ENCODE data around the gene MTA2.
"Not testable (repeated sequence)": the region's sequence is repeated elsewhere in the genome, so short reads cannot be mapped to it uniquely, and the experiment has no call there.

MTA2 gene

GRCh38 chr11:62592146-62592815 lies 9.4 kb downstream of the MTA2 start:
- no peak for DNase-seq

- peak; percentile 98 for DNase-seq
These were observed 10.1 kb downstream of the MTA2 start, which contains the start of gene TUT1 for GRCh38 chr11:62591448-62592145. Gene TUT1 (minus strand): TSS chr11:62591523. CDS start chr11:62591485, 38 bp downstream.

GRCh38 chr11:62588966-62589637 lies 12.6 kb downstream of the MTA2 start:
- no peak for DNase-seq

GRCh38 chr11:62585356-62585755 lies 16.3 kb downstream of the MTA2 start:
- DNase-seq = not testable (repeated sequence)

DNA sequence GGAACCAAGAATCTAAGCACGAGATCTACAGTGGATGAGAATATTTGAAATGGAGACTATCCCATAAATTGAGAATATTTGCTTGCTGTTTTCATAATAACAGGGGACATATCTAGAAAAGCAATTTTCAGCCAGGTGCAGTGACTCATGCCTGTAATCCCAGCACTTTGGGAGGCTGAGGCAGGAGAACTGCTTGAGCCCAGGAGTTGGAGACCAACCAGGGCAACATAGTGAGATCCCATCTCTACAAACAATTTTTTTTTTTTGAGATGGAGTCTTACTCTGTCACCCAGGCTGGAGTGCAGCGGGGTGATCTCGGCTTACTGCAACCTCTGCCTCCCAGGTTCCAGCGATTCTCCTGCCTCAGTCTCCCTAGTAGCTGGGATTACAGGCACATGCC lies 19.9 kb downstream of the MTA2 start:
- DNase-seq = not testable (repeated sequence)

DNA sequence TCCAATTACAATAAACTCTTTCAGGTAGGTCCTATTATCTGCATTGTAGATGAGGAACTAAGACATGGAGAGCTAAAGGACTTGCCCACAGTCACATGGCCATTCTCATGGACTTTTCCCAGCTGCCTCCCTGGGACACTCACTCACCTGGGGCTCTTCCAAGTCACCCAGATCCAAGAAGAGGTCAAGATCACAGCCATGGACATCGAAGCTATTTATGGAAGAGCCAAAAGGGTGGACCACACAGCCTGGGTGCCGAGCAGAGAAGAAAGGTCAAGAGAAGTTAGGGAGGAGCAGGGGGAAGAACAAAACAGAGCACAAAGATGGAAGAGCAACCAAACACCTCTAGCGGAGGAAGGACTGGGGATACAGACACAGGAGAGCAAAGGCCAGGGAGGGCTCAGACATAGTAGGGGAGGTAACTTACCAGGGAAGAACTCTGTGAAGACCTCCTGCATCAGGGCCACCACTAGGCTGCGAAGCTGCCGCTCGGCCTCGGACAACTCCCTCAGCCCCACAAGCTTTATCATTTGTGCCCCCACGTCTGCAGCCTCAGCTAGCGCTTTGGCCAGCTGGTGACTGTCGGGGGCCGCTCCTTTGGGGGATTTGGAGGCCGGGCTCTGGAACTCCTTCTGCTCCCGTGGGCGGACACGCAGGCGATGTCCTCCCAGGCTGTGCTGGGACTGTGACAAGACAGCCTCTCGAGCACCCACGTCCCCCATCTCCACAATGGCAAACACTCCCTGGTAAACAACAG lies 20.5 kb downstream of the MTA2 start:
- DNase-seq = no peak

DNA sequence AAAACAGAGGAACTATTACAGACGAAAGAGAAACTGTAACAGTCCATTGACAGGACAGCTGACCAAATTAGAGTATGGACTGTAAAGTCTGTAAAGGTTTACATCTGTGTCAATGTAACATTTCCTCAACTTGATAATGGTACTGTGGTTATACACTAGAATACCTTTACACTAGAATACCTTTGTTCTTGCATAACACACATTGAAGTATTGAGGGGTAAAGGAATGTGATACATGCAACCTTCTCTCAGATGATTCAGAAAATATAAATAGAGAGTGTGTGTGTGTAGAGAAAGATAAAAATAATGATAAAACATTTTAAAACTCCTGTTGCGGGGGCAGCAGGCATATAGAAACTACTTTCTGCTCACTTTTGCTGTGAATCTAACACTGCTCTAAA lies 22.4 kb downstream of the MTA2 start:
- DNase-seq = no peak

DNA sequence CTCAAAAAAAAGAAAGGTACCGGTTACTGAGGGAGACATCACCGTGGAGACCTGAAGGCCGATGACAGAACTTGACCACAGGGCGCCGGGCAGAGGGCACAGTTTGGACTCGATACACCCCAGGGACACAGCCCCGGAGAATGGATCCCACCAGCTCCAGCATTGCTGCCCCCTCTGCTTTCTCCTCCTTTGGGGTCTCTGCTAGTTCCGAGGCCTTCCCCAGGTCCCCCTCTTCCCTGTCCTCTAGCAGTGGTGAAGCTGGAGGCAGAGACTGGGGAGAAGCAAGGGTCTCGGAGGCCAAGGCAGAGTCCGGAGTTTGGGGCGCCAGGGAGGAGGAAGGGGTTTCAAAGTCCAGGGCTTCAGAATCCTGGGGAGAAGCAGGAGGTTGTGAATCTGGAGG lies 23.1 kb downstream of the MTA2 start:
- DNase-seq = no peak

- no peak for DNase-seq
These were observed 24.5 kb downstream of the MTA2 start for GRCh38 chr11:62577046-62577714.

GRCh38 chr11:62575837-62576236 lies 25.8 kb downstream of the MTA2 start:
- DNase-seq = no peak

DNA sequence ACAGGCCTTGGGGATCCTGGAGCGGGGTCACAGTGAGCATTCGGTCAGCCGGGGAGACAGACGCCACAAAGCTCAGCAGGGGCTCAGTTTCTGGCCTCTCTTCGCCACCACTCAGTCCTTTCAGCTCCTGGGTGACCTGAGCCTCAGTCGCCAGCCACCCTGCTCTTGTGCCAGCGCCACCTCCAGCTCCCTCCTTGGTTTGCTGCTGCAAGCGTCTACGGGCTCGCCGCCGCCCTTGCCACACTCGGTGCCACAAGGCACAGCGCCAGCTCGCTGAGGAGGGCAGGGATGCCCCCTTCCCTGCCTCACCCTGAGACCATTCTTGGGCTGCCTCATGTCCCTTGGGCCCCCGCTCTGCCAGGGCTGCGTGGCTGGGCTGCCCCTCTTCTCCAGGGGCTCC lies 26.5 kb downstream of the MTA2 start:
- DNase-seq = no peak

DNA sequence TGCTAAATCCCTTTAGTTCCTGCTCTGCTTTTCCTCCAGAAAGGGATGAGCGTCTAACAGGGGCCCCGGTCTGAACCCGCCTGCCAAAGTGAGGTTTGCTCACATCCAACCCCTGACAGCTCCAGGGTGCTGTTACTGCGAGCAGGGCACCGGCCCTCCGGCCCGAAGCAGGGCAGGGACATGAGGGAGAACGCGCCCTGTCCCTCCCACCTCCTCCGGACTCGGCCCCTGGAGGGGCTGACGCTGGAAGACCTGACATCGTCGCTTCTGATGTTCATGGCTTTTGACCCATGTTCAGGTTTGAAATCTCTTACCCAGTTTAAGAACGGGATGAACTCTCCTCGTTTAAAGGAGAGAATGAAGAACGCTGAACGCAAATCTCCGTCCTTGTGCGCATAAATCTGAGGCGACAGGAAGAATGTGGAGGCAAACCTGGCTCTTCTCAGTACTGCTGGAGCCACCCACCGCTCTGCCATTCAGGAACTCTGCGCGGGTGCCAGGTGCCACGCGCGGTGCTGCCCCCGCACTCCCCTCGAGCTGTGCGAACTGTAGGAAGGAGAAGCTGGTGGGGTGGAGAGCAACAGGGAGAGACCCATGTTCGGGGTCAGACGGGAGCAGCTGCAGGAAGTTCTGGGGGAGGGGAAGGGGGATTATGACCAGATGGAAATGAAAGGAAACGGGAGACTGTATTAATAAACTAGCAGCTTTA lies 27.1 kb downstream of the MTA2 start:
- DNase-seq = no peak

- DNase-seq = peak; percentile 100
These were observed 27.9 kb downstream of the MTA2 start, which contains the start of gene EEF1G for GRCh38 chr11:62573592-62574362. Gene EEF1G (minus strand): TSS chr11:62573891. CDS start chr11:62573842, 49 bp downstream.

- no peak for DNase-seq
These were observed 28.6 kb downstream of the MTA2 start for GRCh38 chr11:62573006-62573591.

GRCh38 chr11:62572431-62572830 lies 29.2 kb downstream of the MTA2 start:
- no peak for DNase-seq

- not testable (repeated sequence) for DNase-seq
These were observed 30.2 kb downstream of the MTA2 start for GRCh38 chr11:62571493-62571892.

DNA sequence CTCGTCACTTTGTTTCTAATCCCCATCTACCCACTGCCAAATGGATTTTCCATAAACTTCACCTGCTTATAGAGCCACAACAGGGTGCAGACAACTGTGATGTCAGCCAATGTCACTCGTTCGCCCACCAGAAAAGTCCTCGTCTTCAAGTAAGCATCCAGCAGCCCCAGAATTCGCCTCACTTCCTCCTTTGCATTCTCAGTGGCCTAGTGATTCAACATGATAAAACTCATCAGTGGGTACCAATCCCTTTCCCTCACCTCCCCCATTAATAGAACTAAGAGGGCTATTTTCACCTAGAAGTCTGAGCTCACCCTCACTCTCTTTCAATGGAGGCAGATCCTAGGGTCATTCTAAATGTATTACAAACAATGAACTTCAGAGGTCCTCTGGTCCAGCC lies 30.8 kb downstream of the MTA2 start:
- not testable (repeated sequence) for DNase-seq

DNA sequence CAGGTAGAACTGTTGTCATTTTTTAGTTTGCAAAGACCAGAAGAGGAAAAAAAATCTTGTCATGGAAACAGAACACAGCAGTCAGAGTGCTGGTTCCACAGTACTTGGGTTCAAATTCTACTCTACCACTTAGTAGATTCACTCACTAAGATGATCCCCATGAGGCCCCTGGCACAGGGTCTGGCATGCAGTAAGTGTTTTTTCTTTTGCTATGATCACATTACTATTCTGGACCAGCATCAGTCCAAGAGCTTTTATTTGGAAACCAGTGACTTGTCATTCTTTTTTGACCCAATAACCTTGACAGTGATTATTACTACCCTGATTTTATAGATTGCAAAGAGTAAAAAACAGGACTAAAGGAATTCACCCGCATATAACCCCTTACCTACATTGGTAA lies 32.1 kb downstream of the MTA2 start:
- DNase-seq = no peak

DNA sequence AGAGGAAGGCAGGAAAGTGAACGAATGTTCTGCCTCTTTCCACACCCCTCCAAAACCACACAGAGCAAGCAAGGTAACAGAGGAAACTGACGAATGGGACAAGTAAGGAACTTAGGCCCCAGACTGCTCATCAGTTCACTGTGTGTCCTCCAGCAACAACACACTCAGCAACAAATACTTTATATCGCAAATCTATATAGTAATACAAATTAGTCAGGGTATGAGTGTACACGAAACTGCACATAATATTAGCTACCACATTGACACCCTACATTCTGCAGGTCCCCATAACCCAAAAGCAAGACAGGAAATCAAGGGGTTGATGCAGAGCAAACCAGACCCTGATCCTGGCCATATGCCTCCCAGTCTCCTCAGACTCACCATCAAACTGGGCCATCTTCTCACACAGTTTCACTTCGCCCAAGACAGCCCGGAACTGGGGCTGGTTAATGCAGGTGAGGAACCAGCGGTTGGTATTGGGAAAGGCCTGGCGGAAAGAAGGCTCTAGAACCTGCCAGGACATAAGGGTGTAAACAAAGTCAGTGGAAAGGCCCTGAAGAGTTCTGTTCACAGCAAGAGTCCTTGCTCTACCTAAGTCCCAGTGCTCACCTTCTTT lies 34.5 kb downstream of the MTA2 start:
- no peak for DNase-seq

- no peak for DNase-seq
These were observed 35.4 kb downstream of the MTA2 start for GRCh38 chr11:62566247-62566646.

All from central memory CD4-positive, alpha-beta T cell (primary cell).